H1 (cell line): Measurements from ENCODE around the gene SLC10A6. TPM values are rescaled to one million over a fixed set of nuclear protein-coding genes. Genes with fewer than 3 reads are reported as not detected.

Experiments
- CHD7 ChIP-seq: fragments of 300-600 bp; sonication (generic); IDR thresholded peaks from 2 replicates; pipeline ENCODE4 v1.7.1; 2012; ENCODE audit warnings: low read length, moderate library complexity, mild to moderate bottlenecking, inconsistent platforms; ENCODE audit not compliant: insufficient replicate concordance
- EZH2 ChIP-seq: fragments of 200-600 bp; sonication (generic); IDR thresholded peaks from 2 replicates; pipeline ENCODE4 v1.7.1; 2012; ENCODE audit warnings: low read depth, mild to moderate bottlenecking, moderate library complexity, low read length, inconsistent platforms; ENCODE audit not compliant: severe bottlenecking
- POLR2AphosphoS5 ChIP-seq: IDR thresholded peaks from 2 replicates; pipeline ENCODE4 v1.6.1; 2011; ENCODE audit warnings: low read depth, low read length
- RNF2 ChIP-seq: fragments of 200-900, 300-1000 bp; sonication (generic); IDR thresholded peaks from 2 replicates; pipeline ENCODE4 v1.7.1; 2016; ENCODE audit warnings: borderline replicate concordance, low read depth, mild to moderate bottlenecking, antibody characterized with exemption, low read length; ENCODE audit not compliant: poor library complexity, severe bottlenecking; ENCODE audit errors: missing control alignments
- YY1 ChIP-seq: IDR thresholded peaks from 2 replicates; pipeline ENCODE4 v1.6.1; 2011; ENCODE audit warnings: low read depth, mild to moderate bottlenecking, low read length
- polyA plus RNA-seq, 7 experiments: library from polyadenylated mRNA; depleted of rRNA in 3 of 7; stranded (reverse) in 5 of 7; unstranded in 2 of 7; fragments of >200 nt in 5 of 7; fragments of 200-250 nt in 2 of 7; gene quantifications; 1 replicate in 5 of 7; 2 replicates in 1 of 7; 4 replicates in 1 of 7; pipeline versions ENCODE4 v1.2.1 to v1.2.3, GENCODE V29; 2011 to 2013; ENCODE audit warnings: missing spikeins in 2 of 7, mixed read lengths in 2 of 7
- total RNA-seq: library from RNA; stranded (reverse); fragmentation: NEBNext Ultra II Directional; extraction: Animal tissue kit (Norgen Biotek cat#: 25700); gene quantifications from 2 replicates; pipeline ENCODE4 v1.2.1, GENCODE V29; 2021

The SLC10A6 gene
- total and polyA plus RNA-seq, 2 of the 8 experiments (the other 6 are each of a cell fraction or from before 2014, with no cell fraction given) = not detected

DNA sequence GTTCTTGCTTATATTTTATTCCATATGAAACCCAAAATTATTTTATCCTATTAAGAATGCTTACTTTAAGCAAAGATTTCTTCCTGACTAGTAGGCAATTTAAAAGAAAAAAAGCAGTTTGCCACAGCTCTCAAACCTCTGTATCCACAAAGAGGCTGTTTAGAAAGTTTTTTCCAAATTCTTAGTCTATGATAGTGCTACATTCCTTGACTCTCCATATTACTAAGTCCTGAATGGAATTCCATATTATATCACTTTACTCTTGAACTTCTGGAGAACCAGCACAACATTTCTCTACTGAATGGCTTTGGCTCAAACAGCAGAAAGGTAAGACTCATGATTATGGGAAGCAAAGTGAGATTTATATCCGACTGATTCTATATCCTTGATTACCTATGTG, 8.3 kb downstream of the SLC10A6 start (continued):
- TF ChIP-seq CHD7 (no peak), EZH2 (no peak), POLR2AphosphoS5 (no peak), YY1 (no peak), RNF2 (no peak)
